SK-N-MC (cell line): Measurements from ENCODE around the gene PPFIA3.

Experiments
- DNase-seq: peaks from one replicate; pipeline ENCODE4 v3.0.0-alpha.2; 2011; ENCODE audit warnings: low read depth, low spot score
- H3K27ac ChIP-seq: fragments of 200-600 bp; sonication (generic); 2 replicates; pipeline ENCODE4 v1.5.1; 2016; ENCODE audit warnings: mixed run types
- H3K36me3 ChIP-seq: fragments of 200-600 bp; sonication (generic); 2 replicates; pipeline ENCODE4 v1.6.1; 2017; ENCODE audit warnings: antibody characterized with exemption, low read length, mixed read lengths; ENCODE audit not compliant: insufficient read depth
- H3K4me3 ChIP-seq: fragments of 200-600 bp; sonication (generic); 2 replicates; pipeline ENCODE4 v1.5.1; 2016
- H3K9ac ChIP-seq: fragments of 200-600 bp; sonication (generic); 2 replicates; pipeline ENCODE4 v1.8.0; 2017; ENCODE audit warnings: mixed run types, mixed read lengths; ENCODE audit not compliant: insufficient read length
- H3K9me3 ChIP-seq: fragments of 200-600 bp; sonication (generic); 2 replicates; pipeline ENCODE4 v1.6.1; 2017; ENCODE audit warnings: low read depth, mild to moderate bottlenecking, antibody characterized with exemption, low read length, moderate library complexity, mixed read lengths
- EZH2 ChIP-seq: fragments of 200-600 bp; sonication (generic); IDR thresholded peaks from one replicate; pipeline ENCODE4 v1.6.1; 2017; ENCODE audit warnings: antibody characterized with exemption
- FOXP2 ChIP-seq: optimal IDR thresholded peaks from 2 replicates; pipeline ENCODE3; 2011; ENCODE audit warnings: mild to moderate bottlenecking, moderate library complexity; ENCODE audit not compliant: insufficient read depth; ENCODE audit errors: extremely low read length, control extremely low read depth
- POLR2AphosphoS5 ChIP-seq: IDR thresholded peaks from 2 replicates; pipeline ENCODE4 v1.6.1; 2012; ENCODE audit warnings: mild to moderate bottlenecking, low read depth, low read length, borderline replicate concordance

Gene PPFIA3

DNA sequence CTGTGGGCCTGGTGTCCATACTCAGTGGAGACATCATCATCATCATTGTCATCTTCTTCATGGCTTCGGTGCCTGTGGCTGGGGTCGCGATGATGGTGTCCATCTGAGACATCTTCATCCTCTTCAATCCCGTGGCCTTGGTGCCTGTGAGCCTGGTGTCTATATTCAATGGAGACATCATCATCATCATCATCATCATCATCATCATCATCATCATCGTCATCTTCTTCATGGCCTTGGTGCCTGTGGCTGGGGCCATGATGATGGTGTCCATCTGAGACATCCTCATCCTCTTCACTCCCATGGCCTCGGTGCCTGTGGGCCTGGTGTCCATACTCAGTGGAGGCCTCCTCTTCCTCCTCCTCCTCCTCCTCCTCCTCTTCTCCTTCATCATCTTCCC lies 34.9 kb downstream of the PPFIA3 start:
- no peak for DNase-seq
- H3K36me3 ChIP-seq = no peaks in the 10 kb centered on the region
- no peak overlapping the region for H3K9ac ChIP-seq
- H3K4me3 ChIP-seq = no peak overlapping the region
- TF ChIP-seq FOXP2 = no peak
- no peak for TF ChIP-seq POLR2AphosphoS5
- TF ChIP-seq EZH2 = no peak
- no peak overlapping the region for H3K27ac ChIP-seq
- H3K9me3 ChIP-seq = no peaks in the 10 kb centered on the region

DNA sequence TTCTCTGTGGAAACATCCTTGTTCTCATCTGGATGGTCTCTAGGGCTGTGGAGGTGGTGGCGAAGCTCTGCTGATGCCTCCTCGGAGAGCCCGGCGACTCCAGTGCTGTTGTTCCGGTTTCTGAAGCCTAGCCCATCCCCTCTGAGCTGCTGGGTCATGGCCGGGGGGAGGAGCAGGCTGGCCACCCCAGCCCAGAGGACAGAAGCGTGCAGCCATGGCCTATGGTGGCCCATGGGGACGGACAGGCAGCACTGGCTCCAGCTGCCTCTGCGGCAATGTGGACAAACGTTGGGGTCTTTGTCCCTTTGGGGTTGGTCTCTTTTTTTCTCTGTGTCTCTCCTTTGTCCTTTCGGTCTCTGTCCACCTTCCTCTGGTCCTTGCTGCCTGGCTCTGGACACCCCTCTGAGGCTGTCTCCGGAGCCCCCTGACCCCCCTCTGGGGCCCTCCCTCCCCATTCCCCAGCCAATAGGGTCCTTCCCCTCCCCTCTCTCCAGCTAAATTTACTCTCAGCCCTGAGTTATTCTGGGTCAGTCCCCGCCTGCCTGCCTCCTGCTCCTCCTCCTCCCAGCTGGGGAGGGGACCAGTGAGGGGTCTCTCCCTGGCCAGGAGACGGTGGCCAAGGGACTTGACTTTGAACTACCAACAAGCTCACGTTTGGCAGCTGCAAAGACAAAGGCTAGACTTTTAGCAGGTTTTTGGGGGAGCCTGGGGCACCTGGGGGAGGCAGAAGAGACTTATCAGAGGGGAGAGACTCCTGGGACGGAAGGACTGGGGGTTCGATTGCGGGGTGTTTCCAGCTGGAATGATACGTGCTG lies 35.9 kb downstream of the PPFIA3 start, which contains the start of gene HRC:
Gene HRC (minus strand): TSS at position 392 of the 815 bp plus-strand sequence. CDS start 159 bp downstream, at position 233.
- H3K9me3 ChIP-seq = no peaks in the 10 kb centered on the region
- H3K4me3 ChIP-seq = no peak within 1 kb of the TSS
- no peak within 1 kb of the TSS for H3K9ac ChIP-seq
- DNase-seq = no peak
- TF ChIP-seq FOXP2 (no peak), POLR2AphosphoS5 (no peak)
- no peak within 1 kb of the TSS; the same call in 1 of the 2 replicates for H3K27ac ChIP-seq
- no peaks in the 10 kb centered on the region for H3K36me3 ChIP-seq

DNA sequence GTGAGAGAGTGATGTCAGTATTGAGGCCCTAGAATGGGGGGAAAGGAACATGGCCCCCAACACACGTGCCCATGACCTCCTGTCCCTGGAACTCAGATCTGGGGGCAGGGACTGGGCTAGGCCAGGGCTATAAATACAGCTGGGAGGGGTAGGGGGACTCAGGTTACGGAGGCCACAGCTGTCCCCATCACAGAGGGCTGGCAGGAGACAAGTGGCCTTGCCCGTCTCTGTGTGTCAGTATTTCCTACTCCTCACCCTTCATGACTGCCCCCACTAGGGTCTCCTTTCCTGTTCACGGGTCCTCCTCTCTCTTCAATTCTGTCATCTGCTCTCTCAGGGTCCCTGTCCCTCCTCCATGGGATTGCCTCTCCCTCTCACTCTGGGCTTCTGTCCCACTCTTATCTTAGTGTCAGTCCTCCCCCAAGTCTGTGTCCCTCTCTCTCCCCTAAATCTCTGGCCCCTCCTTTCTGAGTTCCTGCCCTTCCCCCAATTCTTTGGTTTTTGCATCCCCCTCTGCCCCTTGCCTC lies 36.5 kb downstream of the PPFIA3 start:
- H3K27ac ChIP-seq = no peak overlapping the region; the same call in 1 of the 2 replicates
- H3K9ac ChIP-seq = no peak overlapping the region
- no peaks in the 10 kb centered on the region for H3K9me3 ChIP-seq
- no peak for TF ChIP-seq POLR2AphosphoS5
- TF ChIP-seq EZH2 = no peak
- TF ChIP-seq FOXP2 = no peak
- H3K4me3 ChIP-seq = no peak overlapping the region
- no peak for DNase-seq
- no peaks in the 10 kb centered on the region for H3K36me3 ChIP-seq

DNA sequence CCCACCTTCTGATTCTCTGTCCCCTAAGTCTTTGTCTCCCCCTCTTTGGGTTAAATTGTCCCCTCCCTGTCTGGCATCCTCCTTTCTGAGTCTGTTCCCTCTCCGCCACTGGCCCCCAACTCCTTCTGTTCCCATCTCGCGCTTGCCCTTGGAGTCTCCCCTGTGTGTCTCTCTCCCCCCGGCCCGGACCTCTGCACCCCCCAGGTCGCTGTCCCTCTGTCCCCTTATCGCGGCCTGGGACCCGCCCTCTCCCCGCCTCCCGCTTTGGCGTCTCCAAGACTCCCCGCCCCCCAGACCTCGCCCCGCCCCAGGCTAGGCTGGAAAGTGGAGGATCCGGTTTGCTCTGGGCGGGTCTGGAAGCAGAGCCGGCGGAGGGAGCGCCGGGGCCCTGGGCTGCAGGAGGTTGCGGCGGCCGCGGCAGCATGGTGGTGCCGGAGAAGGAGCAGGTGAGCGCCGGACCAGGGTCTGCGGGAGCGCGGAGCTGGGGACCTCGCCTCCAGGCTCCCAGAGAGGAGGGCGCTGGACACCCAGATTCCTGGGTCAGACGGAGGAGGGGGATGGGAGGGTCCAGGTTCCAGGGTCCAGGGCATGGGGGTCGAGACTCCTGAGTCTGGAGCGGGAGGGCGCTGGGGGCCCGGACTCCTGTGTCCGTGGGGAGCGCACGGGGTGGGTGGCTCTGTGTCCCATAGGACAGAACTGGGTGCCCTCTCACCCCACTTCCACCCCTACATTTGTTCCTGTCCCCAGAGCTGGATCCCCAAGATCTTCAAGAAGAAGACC lies 38.3 kb downstream of the PPFIA3 start, which contains the start of gene TRPM4:
Gene TRPM4 (plus strand): TSS at position 348 of the 780 bp plus-strand sequence. CDS start 75 bp downstream, at position 423.
- DNase-seq = no peak
- peak within 1 kb of the TSS; percentile 81 for H3K9ac ChIP-seq
- peak; percentile 87 for TF ChIP-seq POLR2AphosphoS5
- no peak for TF ChIP-seq EZH2
- H3K4me3 ChIP-seq = peak within 1 kb of the TSS; percentile 96
- no peak within 1 kb of the TSS for H3K27ac ChIP-seq
- H3K9me3 ChIP-seq = no peaks in the 10 kb centered on the region
- no peaks in the 10 kb centered on the region for H3K36me3 ChIP-seq

DNA sequence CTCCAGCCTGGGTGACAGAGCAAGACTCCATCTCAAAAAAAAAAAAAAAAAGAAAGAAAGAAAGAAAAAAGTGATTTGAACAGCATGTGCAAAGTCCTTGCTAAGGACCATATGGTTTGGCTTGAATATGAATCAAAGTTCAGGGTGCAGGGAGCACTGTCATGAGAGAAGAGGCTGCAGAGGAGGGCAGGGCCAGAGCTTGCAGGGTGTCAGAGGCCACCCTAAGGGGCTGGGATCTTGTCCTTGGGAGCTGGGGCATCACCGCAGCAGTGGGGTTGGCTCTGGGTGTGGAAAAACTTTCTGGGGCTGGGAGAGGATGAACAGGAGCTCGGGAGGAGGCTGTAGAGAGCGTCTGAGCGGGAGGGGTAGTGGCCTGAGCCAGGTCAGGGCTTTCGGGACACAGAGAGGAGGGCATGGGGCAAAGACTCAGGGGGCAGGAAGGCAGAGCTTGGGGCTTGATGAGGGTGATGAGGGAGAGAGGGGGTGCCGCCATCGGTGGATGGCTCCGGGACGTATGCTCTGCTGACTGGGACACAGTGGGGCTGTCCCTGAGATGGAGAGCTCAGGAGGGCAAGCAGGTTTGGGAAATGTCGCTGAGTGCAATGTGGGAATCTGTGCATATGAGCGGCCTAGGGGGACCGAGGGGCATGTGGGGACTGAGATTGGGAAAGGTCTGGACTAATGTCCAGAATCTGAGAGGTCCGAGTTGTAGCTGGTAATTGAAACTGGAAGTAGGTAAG lies 41.3 kb downstream of the PPFIA3 start:
- H3K4me3 ChIP-seq = no peak overlapping the region
- H3K36me3 ChIP-seq = no peaks in the 10 kb centered on the region
- H3K9me3 ChIP-seq = no peaks in the 10 kb centered on the region
- no peak overlapping the region for H3K9ac ChIP-seq
- DNase-seq = no peak
- H3K27ac ChIP-seq = no peak overlapping the region
- TF ChIP-seq POLR2AphosphoS5 = no peak
- no peak for TF ChIP-seq FOXP2
- no peak for TF ChIP-seq EZH2

DNA sequence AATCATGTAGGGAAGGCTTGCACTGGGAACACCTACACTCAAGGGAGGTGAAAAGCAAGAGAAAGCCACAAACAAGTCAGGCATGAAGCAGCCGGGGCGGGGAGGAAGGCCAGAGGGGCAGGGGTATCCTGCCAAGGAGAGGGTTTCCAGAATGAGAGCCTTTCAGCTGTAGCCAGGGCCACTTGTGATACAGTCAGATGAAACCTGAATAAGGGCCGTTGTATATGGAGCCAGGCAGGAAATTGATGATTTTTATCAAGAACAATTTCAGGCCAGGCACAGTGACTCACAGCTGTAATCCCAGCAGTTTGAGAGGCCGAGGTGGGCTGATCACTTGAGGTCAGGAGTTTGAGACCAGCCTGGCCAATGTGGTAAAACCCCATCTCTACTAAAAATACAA lies 42.6 kb downstream of the PPFIA3 start:
- no peak for DNase-seq
- H3K9me3 ChIP-seq = no peaks in the 10 kb centered on the region
- no peaks in the 10 kb centered on the region for H3K36me3 ChIP-seq
- TF ChIP-seq EZH2 (no peak), POLR2AphosphoS5 (no peak), FOXP2 (no peak)
- no peak overlapping the region for H3K27ac ChIP-seq
- H3K9ac ChIP-seq = no peak overlapping the region
- no peak overlapping the region for H3K4me3 ChIP-seq

DNA sequence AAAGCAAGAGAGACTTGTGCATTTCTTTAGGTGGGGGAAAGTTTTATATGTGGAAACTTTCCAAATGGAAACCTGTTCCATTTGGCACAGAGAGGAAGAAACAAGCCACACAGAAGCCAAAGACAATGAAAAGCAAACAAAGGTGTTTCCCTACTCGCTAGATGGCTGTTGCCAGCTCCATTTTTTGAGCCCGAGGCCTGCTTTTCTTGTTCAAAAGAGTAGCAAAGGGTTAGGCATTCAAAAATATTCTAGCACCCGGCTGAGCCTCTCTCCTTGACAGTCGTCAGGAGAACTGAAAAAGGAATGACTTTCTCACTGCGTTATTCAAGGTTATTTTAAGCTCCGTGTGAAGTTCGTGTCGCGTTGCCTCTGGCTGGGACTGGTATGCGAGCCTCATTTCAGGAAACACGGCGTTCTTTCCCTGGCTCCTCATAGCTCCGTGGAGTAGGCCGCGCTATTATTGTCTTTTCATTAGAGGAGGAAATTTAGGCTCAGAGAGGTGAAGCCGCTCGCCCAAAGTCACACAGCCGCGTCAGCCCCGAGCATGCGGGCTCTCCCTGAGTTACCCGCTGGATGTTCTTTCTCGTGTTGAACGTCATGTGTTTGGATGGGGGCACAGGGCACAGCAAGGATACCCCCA lies 45.9 kb downstream of the PPFIA3 start:
- no peak for TF ChIP-seq EZH2
- TF ChIP-seq POLR2AphosphoS5 = no peak
- TF ChIP-seq FOXP2 = no peak
- no peak overlapping the region for H3K4me3 ChIP-seq
- DNase-seq = no peak
- no peaks in the 10 kb centered on the region; the same call in 1 of the 2 replicates for H3K36me3 ChIP-seq
- no peaks in the 10 kb centered on the region for H3K9me3 ChIP-seq
- peak overlapping the region; percentile 44; the same call in 1 of the 2 replicates for H3K27ac ChIP-seq
- H3K9ac ChIP-seq = no peak overlapping the region
